ENCODE results near the gene ABI1.

Gene ABI1

GRCh38 chr10:26804418-26805393, 56.1 kb downstream of the ABI1 start:
- H3K4me3 ChIP-seq (replicated peaks; ENCODE audit: low read depth, low read length): no peak overlapping the region
- no peak for TF ChIP-seq CTCF (IDR thresholded peaks at IDR 0.05; ENCODE audit: low read length, missing control alignments)
- DNase-seq (ENCODE audit: low read depth): no peak

- DNase-seq (ENCODE audit: low read depth): no peak
Observed at GRCh38 chr10:26803849-26804248, 56.9 kb downstream of the ABI1 start.

GRCh38 chr10:26802527-26802926, 58.2 kb downstream of the ABI1 start:
- H3K4me3 ChIP-seq (replicated peaks; ENCODE audit: low read depth, low read length): no peak overlapping the region
- TF ChIP-seq CTCF (IDR thresholded peaks at IDR 0.05; ENCODE audit: low read length, missing control alignments): no peak
- DNase-seq (ENCODE audit: low read depth): no peak

More at GRCh38 chr10:26803849-26804248, 56.9 kb downstream of the ABI1 start:
- TF ChIP-seq CTCF (IDR thresholded peaks at IDR 0.05; ENCODE audit: low read length, missing control alignments): no peak
- no peak overlapping the region for H3K4me3 ChIP-seq (replicated peaks; ENCODE audit: low read depth, low read length)

- no peak for DNase-seq (ENCODE audit: low read depth)
- TF ChIP-seq CTCF (IDR thresholded peaks at IDR 0.05; ENCODE audit: low read length, missing control alignments): no peak
- no peak overlapping the region for H3K4me3 ChIP-seq (replicated peaks; ENCODE audit: low read depth, low read length)
Observed at GRCh38 chr10:26801831-26802230, 58.9 kb downstream of the ABI1 start.

GRCh38 chr10:26801274-26801673, 59.5 kb downstream of the ABI1 start:
- TF ChIP-seq CTCF (IDR thresholded peaks at IDR 0.05; ENCODE audit: low read length, missing control alignments): no peak
- DNase-seq (ENCODE audit: low read depth): no peak
- H3K4me3 ChIP-seq (replicated peaks; ENCODE audit: low read depth, low read length): no peak overlapping the region

- H3K4me3 ChIP-seq (replicated peaks; ENCODE audit: low read depth, low read length): no peak overlapping the region
- no peak for TF ChIP-seq CTCF (IDR thresholded peaks at IDR 0.05; ENCODE audit: low read length, missing control alignments)
- no peak for DNase-seq (ENCODE audit: low read depth)
Observed at GRCh38 chr10:26800468-26800867, 60.3 kb downstream of the ABI1 start.

All from fibroblast of pulmonary artery (primary cell).